Measurements from ENCODE around the gene MYD88.

DNA sequence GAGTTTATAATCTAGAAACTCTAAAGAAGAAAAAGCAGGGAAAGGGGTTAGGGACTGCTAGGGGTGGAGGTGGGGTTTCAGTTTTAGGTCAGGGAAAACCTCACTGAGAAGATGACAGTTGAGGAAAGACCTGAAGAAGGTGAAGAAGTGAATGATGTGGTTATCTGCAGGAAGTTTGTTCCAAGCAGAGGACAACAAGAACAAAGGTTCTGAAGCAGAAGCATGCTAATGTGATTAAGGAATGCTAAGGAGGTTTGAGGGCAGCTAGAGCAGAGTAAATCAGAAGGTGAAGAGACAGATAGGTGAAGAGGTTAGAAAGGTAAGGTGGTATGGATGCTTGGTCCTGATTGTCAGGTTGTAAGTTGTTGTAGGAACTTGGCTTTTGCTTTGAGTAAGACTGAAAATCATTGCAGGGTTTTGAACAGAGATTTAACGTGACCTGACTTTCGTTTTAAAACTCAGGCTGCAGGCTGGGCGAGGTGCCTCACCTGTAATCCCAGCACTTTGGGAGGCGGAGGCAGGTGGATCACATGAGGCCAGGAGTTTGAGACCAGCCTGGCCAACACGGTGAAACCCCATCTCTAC, 35.5 kb downstream of the MYD88 start:
- no peak for TF ChIP-seq POLR2A (IDR thresholded peaks at IDR 0.05)
- TF ChIP-seq, protein P1, sequence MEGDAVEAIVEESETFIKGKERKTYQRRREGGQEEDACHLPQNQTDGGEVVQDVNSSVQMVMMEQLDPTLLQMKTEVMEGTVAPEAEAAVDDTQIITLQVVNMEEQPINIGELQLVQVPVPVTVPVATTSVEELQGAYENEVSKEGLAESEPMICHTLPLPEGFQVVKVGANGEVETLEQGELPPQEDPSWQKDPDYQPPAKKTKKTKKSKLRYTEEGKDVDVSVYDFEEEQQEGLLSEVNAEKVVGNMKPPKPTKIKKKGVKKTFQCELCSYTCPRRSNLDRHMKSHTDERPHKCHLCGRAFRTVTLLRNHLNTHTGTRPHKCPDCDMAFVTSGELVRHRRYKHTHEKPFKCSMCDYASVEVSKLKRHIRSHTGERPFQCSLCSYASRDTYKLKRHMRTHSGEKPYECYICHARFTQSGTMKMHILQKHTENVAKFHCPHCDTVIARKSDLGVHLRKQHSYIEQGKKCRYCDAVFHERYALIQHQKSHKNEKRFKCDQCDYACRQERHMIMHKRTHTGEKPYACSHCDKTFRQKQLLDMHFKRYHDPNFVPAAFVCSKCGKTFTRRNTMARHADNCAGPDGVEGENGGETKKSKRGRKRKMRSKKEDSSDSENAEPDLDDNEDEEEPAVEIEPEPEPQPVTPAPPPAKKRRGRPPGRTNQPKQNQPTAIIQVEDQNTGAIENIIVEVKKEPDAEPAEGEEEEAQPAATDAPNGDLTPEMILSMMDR (IDR thresholded peaks at IDR 0.05) = no peak

Data from vagina (tissue), 2 donors.